Measurements from ENCODE around the gene SNAP23.

SNAP23 gene

DNA sequence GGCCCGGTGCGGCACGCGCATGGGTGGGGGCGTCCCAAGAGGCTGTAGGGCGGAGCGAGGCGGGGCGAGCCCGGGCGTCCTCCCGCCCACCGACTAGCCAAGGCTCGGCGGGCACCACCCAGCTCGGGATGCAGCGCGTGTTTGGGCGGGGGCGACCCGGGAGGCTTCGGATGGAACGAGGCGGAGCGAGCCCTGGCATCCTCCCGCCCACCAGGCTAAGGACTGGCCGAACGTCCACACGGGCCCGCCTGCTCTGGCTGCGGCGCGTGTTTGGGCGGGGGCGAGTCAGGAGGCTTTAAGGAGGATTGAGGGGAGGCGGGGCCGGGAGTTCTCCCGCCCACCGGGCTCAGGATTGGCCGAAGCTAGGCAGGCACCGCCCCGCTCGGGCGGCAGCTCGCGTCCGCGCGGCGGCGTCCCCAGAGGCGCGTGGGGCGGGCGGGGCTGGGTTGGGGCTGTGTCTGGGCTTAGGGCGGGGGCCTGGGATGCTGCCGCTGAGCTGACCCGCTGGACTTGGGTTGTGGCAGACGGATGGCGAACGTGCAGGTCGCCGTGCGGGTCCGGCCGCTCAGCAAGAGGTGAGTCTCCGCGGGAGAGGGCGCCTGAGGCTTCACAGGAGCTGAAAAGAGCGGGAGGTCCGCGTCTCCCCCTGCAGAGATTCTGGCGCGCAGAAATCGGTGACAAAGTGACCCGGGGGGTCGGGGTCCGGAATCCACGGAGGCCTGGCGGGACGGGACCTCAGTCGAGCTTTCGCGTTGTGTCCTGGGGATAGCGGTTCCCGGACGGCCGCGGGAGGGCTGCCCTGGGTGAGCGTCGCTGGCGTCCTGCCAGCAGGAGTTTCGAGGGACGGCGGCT lies 80.0 kb downstream of the SNAP23 start, which contains the start of gene STARD9:
TSS of gene STARD9 (plus strand) at position 419 of the 852 bp plus-strand sequence. CDS start at position 529, 110 bp downstream.
- DNase-seq, result peak; percentile 90 to 91

DNA sequence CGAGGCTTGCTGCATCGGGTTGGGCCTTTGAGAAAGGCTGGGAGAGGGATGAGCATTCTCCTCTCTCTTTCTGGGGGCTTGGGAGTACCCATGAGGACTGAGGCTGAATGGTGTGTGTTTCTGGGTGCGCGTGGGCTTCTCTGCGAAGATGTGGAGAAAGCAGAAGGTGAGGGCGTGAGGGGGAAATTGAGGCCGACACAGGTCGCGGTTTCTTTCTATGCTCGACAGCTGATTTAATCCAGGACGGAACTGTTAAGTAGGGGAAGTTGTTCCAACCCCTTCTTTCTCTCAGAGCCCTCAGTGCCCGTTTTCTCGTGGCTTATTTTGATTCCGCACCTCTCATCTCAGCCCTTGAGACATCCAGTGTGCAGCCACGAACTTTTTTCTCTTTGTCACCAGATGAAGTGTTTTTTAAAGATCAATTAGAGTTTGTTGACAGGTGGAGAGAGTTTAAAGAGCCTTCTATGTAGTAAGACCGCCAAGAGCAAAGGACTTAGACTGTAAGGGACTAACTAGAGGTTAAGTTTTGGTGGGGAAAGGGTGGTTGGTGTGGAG lies 80.7 kb downstream of the SNAP23 start:
- no peak for DNase-seq

DNA sequence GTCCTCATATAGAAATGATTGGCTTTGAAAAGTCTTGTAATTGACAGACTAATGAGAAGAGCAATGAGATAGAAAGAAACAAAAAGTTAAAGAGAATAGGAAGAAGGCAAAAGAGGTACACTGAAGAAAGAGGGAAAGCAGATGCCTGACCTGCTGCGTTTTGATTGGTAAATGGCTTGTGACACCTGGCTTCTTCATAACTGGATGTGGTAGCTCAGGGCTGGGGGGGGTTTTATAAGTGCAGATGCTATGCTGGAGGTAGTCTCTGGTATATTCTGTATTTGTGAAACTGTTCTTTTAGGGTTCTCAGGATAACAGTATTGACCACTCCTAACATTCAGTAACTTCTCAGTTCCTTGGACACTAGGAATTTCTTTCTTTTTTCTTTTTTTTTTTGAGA lies 81.3 kb downstream of the SNAP23 start:
- no peak for DNase-seq

DNA sequence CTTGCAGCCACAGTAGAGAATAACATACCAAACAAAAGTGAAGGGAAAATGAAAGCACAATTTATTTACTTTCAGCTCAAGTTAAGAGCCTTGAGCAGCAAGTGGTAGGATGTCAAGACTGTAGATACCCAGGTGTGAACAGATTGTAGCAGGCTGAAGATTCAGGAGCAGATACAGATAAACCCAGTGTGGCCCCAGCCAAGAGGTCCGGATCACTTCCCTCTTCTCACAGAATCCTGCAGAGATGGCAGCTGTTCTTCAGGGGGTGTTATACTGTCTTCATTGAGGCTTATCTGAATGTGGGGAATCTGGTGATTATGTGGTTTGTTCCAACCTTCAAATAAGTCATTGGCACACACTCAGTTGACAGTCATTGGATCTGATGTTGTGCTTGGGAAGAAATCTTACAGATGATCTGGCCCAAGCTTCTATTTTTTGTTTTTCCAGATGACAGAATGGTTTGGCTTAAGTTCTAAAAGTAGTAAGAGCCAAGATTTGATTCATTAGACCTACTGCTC lies 82.1 kb downstream of the SNAP23 start:
- no peak for DNase-seq

DNA sequence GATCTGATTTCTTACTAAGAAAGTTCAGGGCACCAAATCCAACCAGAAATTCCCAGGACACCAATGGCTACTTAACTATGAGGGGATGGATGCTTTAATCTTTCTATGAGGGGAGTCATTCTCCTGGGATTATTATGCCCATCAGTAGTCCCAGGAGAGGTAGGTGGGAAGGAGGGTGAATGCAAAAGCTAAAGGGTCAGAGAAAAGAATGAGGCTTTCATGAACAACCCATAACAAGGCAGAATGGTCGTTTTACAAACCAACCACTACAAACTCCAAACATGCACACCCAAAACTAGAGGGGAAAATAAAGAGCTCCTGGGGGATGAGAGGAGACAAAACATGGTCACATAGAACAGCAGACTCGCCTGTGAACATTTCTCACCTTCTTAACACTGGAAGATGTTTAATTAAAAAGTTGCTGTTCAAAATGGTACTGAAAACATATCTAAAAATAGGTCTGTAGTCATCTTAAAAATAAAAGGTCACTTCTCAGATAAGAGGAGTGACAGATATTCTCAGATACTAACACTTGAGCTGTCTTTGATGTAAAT lies 83.6 kb downstream of the SNAP23 start:
- DNase-seq, result no peak

DNA sequence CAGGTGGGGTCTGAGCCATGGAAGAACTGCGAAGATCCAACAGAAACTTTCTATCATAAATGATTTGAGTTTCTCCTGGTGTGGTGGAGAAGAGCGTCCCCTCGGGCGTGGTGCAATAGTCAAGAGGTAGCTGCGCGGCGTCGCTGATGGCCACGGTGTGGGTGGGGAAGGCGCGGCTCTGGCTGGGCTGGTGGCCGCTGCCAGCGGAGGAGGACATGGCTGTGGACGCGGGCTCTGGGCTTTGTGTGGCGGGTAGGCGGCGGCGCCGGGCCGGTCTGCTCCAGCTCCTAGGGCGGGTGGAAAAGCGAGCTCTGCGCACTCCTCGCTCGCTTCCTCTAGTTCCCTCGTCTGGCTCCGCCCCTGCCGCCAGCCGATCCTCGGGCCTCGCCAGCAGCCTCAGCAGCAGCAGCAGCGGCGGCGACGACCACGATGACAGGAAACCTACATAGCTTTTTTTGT lies 85.9 kb downstream of the SNAP23 start:
- peak in 1 of 2 experiments; percentile 46 for DNase-seq

Data from NCI-H187 (cell line).